HG03196 (cell line): ENCODE results near the gene ABHD5.

Experiments used
- ATAC-seq: cut with Tn5 transposase; IDR thresholded peaks from one replicate; pipeline ENCODE4 v1.9.1; 2021; ENCODE audit not compliant: unreplicated experiment

ABHD5 gene

DNA sequence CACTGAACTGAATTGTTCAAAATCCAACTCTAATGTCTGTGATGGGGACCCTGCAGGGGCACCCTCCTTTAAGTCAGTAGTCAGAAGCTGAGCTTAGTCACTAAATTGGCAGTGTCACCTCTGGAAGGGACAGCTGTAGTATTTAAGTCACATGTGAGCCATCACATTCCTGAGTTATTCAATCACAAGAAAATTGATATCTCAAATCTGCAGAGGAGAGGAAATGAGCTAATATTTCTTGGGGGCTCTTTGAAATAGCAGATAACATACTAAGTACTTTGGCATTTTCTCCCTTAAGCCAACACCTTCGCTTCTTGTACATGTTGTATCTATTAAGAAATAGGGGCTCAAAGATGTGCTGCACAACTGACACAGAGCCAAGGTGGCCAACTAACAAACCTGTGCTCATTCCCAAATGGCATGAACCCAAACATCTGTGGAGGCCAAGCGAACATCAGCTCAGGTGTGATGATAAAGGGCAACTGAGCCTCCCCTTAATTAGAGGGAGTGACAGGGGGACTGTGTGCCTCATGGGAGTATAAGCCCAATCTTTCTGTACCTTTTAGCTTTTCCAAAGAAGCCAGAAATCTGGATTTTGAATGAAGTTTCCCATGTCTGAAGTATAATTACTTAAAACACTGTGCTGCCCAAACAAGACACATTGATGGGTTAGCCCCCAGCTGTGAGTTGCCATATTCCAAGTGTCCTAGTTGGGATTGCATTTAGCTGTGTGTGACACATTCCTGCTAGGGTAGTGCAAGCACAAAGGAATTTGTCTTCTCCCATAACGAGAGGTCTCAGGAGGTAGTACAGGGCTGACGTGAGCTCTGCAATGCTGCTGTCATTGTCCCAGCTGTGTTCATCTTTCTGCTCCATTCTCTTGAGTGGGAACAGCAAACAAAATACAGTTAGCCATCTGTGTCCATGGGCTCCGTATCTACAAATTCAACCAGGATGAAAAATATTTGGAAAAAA is 63.3 kb downstream of the ABHD5 start:
- ATAC-seq: no peak

GRCh38 chr3:43755516-43756200 is 64.9 kb downstream of the ABHD5 start:
- ATAC-seq: no peak

GRCh38 chr3:43757666-43758321 is 67.1 kb downstream of the ABHD5 start:
- ATAC-seq: no peak

DNA sequence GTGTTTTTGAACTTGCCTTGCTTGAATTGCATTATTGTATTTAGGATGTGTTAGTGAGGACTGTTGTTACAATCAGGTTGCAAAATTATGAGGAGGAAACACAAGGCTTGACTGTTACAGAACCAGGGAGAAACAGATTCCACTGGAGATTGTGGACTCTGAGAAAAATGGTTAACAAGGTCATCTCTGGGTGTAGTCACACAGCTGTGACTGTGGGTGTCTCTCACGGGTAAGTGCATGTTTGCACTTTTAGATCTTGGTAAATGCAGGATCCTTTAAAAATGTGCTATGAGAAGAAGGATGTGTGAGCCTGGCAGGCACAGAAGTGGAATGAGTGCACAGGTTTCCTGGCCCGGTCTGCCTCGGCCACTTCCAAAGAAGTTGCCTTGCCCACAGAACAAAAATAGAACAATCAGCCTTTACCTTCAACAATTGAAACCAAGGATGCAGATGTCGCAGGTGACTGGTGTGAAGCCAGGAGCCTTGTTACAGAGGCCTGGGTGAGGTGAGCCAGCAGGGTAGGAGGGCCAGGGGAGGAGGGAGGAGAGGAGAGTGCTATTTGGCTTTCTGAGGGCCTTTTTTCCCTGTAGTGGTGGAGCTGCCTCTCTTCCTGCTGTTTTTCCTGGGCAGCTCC is 68.0 kb downstream of the ABHD5 start:
- ATAC-seq: no peak

GRCh38 chr3:43759297-43759782 is 68.6 kb downstream of the ABHD5 start:
- ATAC-seq: no peak

- no peak for ATAC-seq
Measured at GRCh38 chr3:43759938-43760337, 69.2 kb downstream of the ABHD5 start.

DNA sequence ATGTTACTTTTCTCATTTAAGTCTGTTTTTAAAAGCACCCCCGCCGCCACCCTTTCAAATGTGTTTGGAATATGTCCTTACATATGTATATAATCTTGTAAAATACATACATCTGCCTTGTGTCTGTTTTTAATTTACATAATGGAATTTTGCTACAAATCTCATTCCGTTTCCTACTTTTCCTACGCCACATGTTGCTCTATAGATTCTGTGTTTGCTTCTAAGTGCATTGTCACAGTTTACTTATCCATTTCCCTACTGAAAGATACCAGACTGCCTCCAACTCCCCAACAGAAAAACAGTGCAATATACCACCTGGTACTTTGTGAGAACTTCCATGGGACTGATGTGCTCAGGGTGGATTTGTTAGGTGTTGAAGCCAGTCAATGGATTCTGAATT is 70.2 kb downstream of the ABHD5 start:
- no peak for ATAC-seq

GRCh38 chr3:43762451-43762850 is 71.7 kb downstream of the ABHD5 start:
- ATAC-seq: no peak

DNA sequence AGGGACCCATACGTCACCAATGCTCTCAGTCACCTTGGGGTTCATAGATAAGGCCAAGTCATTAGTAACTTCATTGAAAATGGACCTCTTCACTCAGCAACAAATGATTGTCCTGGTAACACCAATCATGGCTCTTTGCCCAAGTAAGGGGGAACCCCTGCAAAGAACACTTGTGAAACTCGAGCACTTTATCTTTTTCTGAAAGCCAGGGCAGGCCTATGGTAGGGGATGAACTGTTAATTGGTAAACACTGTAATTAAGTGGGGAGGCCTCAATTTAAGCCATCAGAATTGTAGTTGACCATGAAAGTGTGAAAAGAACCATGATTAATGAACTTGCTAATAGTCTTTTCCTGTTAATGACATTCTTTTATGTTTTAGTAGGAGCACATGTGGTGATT is 73.3 kb downstream of the ABHD5 start:
- no peak for ATAC-seq

DNA sequence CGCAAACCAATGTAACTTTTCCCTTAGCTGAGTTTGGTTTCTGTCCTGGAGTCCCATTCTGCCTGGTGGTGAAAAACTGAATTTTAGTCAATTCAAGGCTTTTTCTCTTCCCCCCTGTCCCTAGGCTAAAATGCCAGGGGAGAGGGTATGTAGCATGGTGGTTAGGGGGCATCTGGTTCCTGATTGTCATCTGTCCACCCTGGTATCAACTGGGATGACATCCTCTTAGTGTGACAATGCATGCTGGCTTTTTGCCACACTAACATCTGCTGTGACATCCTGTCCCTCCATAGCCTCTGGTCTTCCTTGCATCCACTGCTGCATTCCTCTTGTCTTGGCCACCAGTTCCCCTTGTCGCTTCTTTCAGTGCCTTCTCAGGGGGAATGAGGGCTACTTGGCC is 73.7 kb downstream of the ABHD5 start:
- no peak for ATAC-seq

DNA sequence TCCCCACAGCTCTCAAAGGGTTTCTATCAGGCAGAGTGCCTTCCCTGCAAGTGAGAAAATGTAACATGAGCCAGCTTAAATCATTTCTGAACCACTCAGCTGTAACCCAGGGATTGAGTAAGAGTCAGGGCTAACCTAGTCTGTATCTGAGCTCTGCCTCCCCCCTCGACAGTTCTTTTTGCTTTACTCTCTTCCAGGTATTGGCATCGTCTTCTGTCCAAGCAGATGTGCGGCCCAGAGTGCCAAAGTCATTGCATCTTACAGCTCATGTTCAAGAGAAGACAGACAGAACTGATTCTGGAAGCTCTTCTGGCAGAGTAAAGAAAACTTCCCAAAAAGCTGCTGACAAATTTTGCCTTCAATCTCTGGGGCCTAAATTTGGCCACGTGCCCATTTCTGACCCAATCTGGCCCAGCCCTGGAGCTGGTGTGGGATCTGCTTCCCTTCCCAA is 74.8 kb downstream of the ABHD5 start:
- ATAC-seq: no peak

DNA sequence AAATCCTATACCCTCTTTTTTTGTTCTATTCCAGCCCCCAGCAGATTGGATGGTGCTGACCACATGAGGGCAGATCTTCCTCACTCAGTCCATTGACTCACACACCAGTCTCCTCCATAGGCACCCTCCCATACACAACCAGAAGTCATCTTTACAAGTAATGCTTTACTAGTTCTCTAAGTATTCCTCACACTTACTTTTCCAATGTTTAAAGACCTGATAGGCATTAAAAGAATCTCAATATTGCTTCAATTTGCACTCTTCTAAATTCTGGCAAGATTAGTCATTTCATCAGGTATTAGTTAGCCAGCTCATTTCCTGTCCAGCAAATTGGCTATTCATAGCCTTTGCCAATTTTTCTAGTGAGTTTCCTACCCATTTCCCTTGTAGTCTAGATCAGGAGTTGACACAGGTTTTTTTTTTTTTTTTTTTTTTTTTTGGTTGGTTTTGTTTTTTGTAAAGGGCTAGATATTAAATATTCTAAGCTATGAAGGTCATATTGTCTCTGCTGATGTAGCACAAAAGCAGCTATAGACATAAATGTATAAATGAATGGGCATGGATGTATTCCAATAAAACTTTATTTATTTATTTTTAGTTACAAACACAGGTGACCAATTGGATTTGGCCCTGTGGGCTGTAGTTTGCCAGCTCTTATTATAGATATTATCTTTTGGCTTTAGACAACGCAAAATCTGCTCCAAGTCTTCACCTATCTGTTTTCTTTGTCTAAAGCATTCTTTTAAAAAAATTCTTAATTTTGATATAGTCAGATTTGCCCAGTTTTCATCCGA is 76.1 kb downstream of the ABHD5 start:
- no peak for ATAC-seq

GRCh38 chr3:43768381-43768973 is 77.7 kb downstream of the ABHD5 start:
- ATAC-seq: no peak

GRCh38 chr3:43769097-43769884 is 78.6 kb downstream of the ABHD5 start:
- ATAC-seq: no peak

- no peak for ATAC-seq
Measured at GRCh38 chr3:43769885-43770425, 79.2 kb downstream of the ABHD5 start.

DNA sequence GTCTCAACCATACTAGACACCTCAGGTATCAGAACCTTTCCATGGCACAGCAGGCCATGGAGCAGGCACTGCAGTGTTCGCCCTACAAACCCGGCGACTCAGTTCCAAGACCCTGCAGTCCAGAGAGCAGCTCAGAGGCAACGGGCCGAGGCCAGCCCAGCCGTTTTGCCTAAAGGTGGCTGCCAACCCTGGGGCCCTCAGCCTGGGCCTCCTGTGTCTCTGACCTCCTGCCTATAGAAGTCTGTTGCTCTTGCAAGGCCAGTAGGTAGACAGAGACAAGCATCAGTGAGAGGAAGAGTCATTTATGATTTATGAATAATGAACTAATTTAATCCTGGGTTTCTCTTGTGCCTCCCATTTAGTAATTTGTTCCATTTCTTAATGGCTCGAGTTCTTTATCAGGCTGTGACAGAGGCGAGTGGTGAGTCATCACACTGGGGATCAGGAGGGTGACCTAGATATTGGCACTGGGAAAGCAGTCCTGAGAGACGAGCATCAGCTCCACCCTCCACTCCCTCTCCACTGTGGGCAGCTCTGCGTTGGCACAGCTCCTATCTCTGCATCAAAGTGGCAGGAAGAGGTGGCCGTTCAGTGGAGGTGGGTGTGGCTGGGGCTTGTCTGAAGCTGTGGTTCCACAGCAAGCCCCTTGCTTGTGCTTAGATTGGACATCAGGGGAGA is 79.8 kb downstream of the ABHD5 start:
- ATAC-seq: no peak

DNA sequence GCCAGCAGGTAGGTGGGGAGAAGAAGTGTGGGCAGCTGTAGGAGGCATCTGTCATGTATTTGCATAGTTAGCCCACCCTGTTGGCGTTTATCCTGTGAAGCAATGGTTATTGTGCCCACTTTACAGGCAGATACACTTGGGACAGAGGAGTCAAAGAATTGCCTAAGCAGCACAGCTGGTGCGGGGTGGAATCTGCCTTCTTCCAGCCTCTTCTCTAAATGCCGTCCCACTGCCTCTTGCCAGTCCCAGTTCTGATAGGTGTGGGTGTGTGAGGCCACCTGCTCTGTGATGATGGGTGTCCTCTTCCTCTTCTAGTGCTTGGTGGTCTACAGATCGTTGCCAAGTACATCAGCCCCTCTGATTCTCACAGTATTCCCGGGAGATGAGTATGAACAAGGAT is 80.9 kb downstream of the ABHD5 start:
- no peak for ATAC-seq
